Neural progenitor cell (in vitro differentiated cells): ENCODE results near the gene MED26.

Source experiments
- EZH2 ChIP-seq: fragments of 200-600 bp; sonication (generic); IDR thresholded peaks from 2 replicates; pipeline ENCODE4 v1.6.1; 2017; ENCODE audit warnings: antibody characterized with exemption, mild to moderate bottlenecking, moderate library complexity
- EZH2phosphoT487 ChIP-seq: fragments of 200-600 bp; sonication (generic); IDR thresholded peaks from 2 replicates; pipeline ENCODE4 v1.6.1; 2017; ENCODE audit warnings: antibody characterized with exemption
- TF ChIP-seq, protein P1 (sequence below): fragments of 200-600 bp; sonication (generic); IDR thresholded peaks from 2 replicates; pipeline ENCODE4 v1.5.1; 2017; ENCODE audit warnings: antibody characterized with exemption, mild to moderate bottlenecking

DNA sequence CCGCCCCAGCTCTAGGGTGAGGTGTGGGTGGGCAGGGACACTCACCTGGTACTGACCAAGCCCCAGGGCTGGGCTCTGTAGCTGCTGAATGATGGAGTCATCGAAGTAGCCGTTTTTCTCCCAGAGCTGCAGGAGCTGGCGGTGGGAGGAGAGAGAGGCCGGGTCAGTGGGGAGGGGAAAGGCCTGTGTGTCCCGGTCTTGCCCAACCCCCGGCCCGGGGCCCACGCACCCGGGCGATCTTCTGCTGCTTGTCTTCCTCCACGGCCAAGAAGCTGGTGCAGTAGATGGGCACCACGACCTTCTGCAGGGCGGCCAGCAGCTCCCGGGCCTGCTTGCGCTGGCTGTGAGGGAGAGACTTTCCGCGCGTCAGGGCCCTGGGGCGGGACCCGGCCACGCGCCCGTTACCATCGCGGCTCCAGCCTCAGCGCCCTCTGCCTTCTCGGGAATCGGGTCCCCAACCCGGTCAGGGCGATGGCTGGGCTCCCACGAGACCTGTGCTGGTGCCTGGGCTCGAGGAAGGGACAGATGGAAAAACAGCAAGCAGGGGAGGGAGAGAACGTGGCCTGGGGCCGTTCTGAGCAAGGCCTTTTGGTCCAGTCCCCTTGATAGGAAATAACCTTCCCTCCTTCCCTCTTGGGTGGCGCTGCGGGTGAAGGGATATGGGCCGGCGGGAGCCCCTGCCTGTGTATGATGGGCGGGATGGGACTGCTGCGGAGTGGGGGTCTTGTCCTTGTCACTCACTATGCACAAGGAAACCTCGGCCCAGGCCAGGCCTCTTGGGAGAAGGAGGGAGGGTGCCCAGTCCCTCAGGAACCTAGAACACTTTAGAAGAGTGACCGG, 97.2 kb downstream of the MED26 start:
- no peak for TF ChIP-seq EZH2phosphoT487
- TF ChIP-seq, protein P1, sequence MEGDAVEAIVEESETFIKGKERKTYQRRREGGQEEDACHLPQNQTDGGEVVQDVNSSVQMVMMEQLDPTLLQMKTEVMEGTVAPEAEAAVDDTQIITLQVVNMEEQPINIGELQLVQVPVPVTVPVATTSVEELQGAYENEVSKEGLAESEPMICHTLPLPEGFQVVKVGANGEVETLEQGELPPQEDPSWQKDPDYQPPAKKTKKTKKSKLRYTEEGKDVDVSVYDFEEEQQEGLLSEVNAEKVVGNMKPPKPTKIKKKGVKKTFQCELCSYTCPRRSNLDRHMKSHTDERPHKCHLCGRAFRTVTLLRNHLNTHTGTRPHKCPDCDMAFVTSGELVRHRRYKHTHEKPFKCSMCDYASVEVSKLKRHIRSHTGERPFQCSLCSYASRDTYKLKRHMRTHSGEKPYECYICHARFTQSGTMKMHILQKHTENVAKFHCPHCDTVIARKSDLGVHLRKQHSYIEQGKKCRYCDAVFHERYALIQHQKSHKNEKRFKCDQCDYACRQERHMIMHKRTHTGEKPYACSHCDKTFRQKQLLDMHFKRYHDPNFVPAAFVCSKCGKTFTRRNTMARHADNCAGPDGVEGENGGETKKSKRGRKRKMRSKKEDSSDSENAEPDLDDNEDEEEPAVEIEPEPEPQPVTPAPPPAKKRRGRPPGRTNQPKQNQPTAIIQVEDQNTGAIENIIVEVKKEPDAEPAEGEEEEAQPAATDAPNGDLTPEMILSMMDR = no peak
- TF ChIP-seq EZH2 = no peak
